H1 (cell line): ENCODE data around the gene SEC24A.

Source experiments
- BCL11A ChIP-seq, 2 experiments: IDR thresholded peaks; one replicate each; pipeline ENCODE4 v1.6.1; 2011; ENCODE audit warnings: low read depth in 2 of 2, low read length in 2 of 2, mild to moderate bottlenecking in 2 of 2
- CTCF ChIP-seq, 3 experiments: IDR thresholded peaks; 1 replicate in 2 of 3; 2 replicates in 1 of 3; pipeline versions ENCODE4 v1.5.1 to v1.6.1; 2011; ENCODE audit warnings: low read length in 3 of 3, mild to moderate bottlenecking in 3 of 3, inconsistent platforms in 2 of 3, low read depth in 1 of 3, moderate library complexity in 1 of 3; ENCODE audit not compliant: insufficient read depth in 1 of 3; ENCODE audit errors: control extremely low read depth in 1 of 3
- FOSL1 ChIP-seq: IDR thresholded peaks from 2 replicates; pipeline ENCODE4 v1.6.1; 2011; ENCODE audit warnings: mild to moderate bottlenecking, low read depth, low read length, moderate library complexity; ENCODE audit not compliant: insufficient read depth
- GABPA ChIP-seq: IDR thresholded peaks from 2 replicates; pipeline ENCODE4 v1.6.1; 2011; ENCODE audit warnings: mild to moderate bottlenecking, low read length, moderate library complexity, borderline replicate concordance; ENCODE audit not compliant: insufficient read depth
- KDM5A ChIP-seq: fragments of 200-600 bp; IDR thresholded peaks from 2 replicates; pipeline ENCODE4 v1.7.1; 2012; ENCODE audit warnings: mild to moderate bottlenecking, low read length, inconsistent platforms, mixed read lengths
- PHF8 ChIP-seq: fragments of 200-600 bp; sonication (generic); conservative IDR thresholded peaks from 2 replicates; pipeline ENCODE4 v1.7.1; 2012; ENCODE audit warnings: low read depth, mild to moderate bottlenecking, inconsistent platforms, low read length, moderate library complexity
- POLR2A ChIP-seq, 2 experiments: IDR thresholded peaks; 1 replicate in 1 of 2; 2 replicates in 1 of 2; pipeline ENCODE4 v1.6.1; 2011; ENCODE audit warnings: low read depth in 2 of 2, low read length in 2 of 2, mild to moderate bottlenecking in 2 of 2; ENCODE audit errors: control extremely low read depth in 1 of 2
- POLR2AphosphoS5 ChIP-seq: IDR thresholded peaks from 2 replicates; pipeline ENCODE4 v1.6.1; 2011; ENCODE audit warnings: low read depth, low read length
- RBBP5 ChIP-seq: IDR thresholded peaks from 2 replicates; pipeline ENCODE4 v1.7.1; 2012; ENCODE audit warnings: low read depth, mild to moderate bottlenecking, inconsistent platforms, low read length, moderate library complexity, borderline replicate concordance

- TF ChIP-seq GABPA (no peak), BCL11A (IDR thresholded peaks at IDR 0.05; ENCODE audit: low read depth in 2 of 2, low read length in 2 of 2) (no peak), PHF8 (no peak), CTCF (IDR thresholded peaks at IDR 0.05; ENCODE audit: control extremely low read depth in 1 of 3, insufficient read depth in 1 of 3, low read depth in 1 of 3, low read length in 3 of 3) (no peak), FOSL1 (no peak), POLR2AphosphoS5 (no peak), POLR2A (IDR thresholded peaks at IDR 0.05; ENCODE audit: control extremely low read depth in 1 of 2, low read depth in 2 of 2, low read length in 2 of 2) (no peak), KDM5A (no peak), RBBP5 (no peak)
Measured at GRCh38 chr5:134714541-134714940, 66.0 kb downstream of the SEC24A start.
